Measurements from ENCODE around the gene MAMLD1.

Gene MAMLD1

GRCh38 chrX:150530821-150531220, 167.7 kb downstream of the MAMLD1 start:
- no peak for DNase-seq (ENCODE audit: low read depth, low spot score)

- DNase-seq (ENCODE audit: low read depth, low spot score): no peak
These were observed 168.3 kb downstream of the MAMLD1 start for GRCh38 chrX:150531467-150531866.

- DNase-seq (ENCODE audit: low read depth, low spot score): no peak
These were observed 170.7 kb downstream of the MAMLD1 start for GRCh38 chrX:150533863-150534262.

GRCh38 chrX:150536455-150537116, 173.5 kb downstream of the MAMLD1 start:
- DNase-seq (ENCODE audit: low read depth, low spot score): no peak

- DNase-seq (ENCODE audit: low read depth, low spot score): no peak
These were observed 174.7 kb downstream of the MAMLD1 start for GRCh38 chrX:150537851-150538250.

GRCh38 chrX:150540965-150541364, 177.8 kb downstream of the MAMLD1 start:
- DNase-seq (ENCODE audit: low read depth, low spot score): no peak

- DNase-seq (ENCODE audit: low read depth, low spot score): no peak
These were observed 179.7 kb downstream of the MAMLD1 start for GRCh38 chrX:150542846-150543229.

- no peak for DNase-seq (ENCODE audit: low read depth, low spot score)
These were observed 180.4 kb downstream of the MAMLD1 start for GRCh38 chrX:150543230-150544155.

GRCh38 chrX:150544222-150544787, 181.2 kb downstream of the MAMLD1 start:
- DNase-seq (ENCODE audit: low read depth, low spot score): no peak

- no peak for DNase-seq (ENCODE audit: low read depth, low spot score)
These were observed 182.0 kb downstream of the MAMLD1 start for GRCh38 chrX:150544835-150545770.

- no peak for DNase-seq (ENCODE audit: low read depth, low spot score)
These were observed 183.6 kb downstream of the MAMLD1 start for GRCh38 chrX:150546711-150547153.

- no peak for DNase-seq (ENCODE audit: low read depth, low spot score)
These were observed 184.4 kb downstream of the MAMLD1 start for GRCh38 chrX:150547375-150548115.

- DNase-seq (ENCODE audit: low read depth, low spot score): no peak
These were observed 185.1 kb downstream of the MAMLD1 start for GRCh38 chrX:150548251-150548650.

- no peak for DNase-seq (ENCODE audit: low read depth, low spot score)
These were observed 185.6 kb downstream of the MAMLD1 start for GRCh38 chrX:150548684-150549083.

GRCh38 chrX:150551963-150552362, 188.8 kb downstream of the MAMLD1 start:
- DNase-seq (ENCODE audit: low read depth, low spot score): no peak

GRCh38 chrX:150558424-150558823, 195.3 kb downstream of the MAMLD1 start:
- DNase-seq (ENCODE audit: low read depth, low spot score): no peak
